Measurements from ENCODE around the gene ZNF22.

Gene ZNF22

DNA sequence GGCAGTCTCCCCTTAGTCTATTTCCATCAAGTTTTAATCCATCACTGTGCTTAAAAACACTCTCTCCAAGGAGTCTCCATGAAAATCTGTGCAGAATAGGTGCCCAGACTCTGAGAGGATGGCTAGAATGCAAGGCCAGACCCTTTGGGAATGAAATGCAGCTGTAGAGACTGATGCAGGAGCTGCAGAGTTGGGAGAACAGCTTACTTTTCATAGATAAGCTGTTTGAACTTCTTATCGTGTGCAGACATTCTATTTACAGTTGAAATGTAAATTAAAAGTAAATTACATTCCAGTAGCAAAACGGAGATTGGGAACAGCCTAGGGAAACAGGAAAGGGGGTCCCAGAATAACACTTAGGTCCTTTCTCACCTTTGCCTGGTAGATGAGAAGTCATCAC lies 14.9 kb downstream of the ZNF22 start:
- no peak for DNase-seq (ENCODE audit: low spot score)
- H3K9me3 ChIP-seq (ENCODE audit: severe bottlenecking), result no peaks in the 10 kb centered on the region
- H3K4me1 ChIP-seq (ENCODE audit: insufficient read depth, poor library complexity, severe bottlenecking), result no peaks in the 10 kb centered on the region
- ATAC-seq (ENCODE audit: low read depth), result no peak
- H3K4me3 ChIP-seq (ENCODE audit: severe bottlenecking), result no peak overlapping the region
- H3K27me3 ChIP-seq (ENCODE audit: insufficient read depth, poor library complexity, severe bottlenecking), result no peaks in the 10 kb centered on the region
- TF ChIP-seq, protein P1, sequence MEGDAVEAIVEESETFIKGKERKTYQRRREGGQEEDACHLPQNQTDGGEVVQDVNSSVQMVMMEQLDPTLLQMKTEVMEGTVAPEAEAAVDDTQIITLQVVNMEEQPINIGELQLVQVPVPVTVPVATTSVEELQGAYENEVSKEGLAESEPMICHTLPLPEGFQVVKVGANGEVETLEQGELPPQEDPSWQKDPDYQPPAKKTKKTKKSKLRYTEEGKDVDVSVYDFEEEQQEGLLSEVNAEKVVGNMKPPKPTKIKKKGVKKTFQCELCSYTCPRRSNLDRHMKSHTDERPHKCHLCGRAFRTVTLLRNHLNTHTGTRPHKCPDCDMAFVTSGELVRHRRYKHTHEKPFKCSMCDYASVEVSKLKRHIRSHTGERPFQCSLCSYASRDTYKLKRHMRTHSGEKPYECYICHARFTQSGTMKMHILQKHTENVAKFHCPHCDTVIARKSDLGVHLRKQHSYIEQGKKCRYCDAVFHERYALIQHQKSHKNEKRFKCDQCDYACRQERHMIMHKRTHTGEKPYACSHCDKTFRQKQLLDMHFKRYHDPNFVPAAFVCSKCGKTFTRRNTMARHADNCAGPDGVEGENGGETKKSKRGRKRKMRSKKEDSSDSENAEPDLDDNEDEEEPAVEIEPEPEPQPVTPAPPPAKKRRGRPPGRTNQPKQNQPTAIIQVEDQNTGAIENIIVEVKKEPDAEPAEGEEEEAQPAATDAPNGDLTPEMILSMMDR (IDR thresholded peaks at IDR 0.05; ENCODE audit: poor library complexity, severe bottlenecking), result no peak
- H3K36me3 ChIP-seq (ENCODE audit: low read depth), result no peaks in the 10 kb centered on the region
- H3K27ac ChIP-seq (ENCODE audit: poor library complexity, severe bottlenecking), result no peak overlapping the region

DNA sequence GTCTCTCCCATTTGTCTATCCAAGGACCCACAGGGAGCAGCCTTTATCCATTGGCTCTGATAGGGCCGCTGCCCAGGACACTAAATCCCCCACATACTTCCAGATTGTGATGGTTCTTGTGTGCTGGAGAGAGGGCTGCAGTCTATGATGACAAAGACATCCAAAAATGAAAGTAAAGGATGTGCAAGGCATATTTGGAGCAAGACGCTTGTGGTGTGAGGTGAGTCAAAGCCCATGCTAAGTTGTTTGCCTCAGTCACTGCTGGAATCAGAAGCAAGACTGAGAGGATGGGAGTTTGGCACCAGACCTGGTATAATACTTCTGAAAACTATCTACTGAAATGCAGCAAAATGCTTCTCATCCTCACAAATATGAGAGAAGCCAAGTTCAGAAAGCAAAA lies 22.7 kb downstream of the ZNF22 start:
- Histone ChIP-seq H3K36me3 (ENCODE audit: low read depth) (no peaks in the 10 kb centered on the region), H3K9me3 (ENCODE audit: severe bottlenecking) (no peaks in the 10 kb centered on the region), H3K27me3 (ENCODE audit: insufficient read depth, poor library complexity, severe bottlenecking) (no peaks in the 10 kb centered on the region), H3K4me3 (ENCODE audit: severe bottlenecking) (no peak overlapping the region), H3K4me1 (ENCODE audit: insufficient read depth, poor library complexity, severe bottlenecking) (no peaks in the 10 kb centered on the region), H3K27ac (ENCODE audit: poor library complexity, severe bottlenecking) (no peak overlapping the region)
- no peak for ATAC-seq (ENCODE audit: low read depth)
- DNase-seq (ENCODE audit: low spot score), result no peak
- TF ChIP-seq, protein P1 (IDR thresholded peaks at IDR 0.05; ENCODE audit: poor library complexity, severe bottlenecking), result no peak

DNA sequence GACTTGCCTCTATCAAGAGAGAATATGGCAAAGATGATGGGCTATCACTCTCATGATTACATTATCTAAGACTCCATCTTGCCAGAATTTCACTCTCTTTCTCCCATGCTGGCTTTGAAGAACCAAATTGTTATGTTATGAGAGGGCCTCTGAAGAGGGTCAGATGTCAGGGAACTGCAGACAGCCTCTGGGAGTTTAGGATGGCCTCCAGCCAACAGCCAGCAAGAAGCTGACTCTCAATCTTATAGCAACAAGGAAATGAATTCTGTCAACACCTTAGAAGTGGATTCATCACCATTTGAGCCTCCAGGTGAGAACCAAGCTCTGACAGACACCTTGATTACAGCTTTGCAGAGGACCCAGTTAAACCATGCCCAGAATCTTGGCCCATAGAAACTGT lies 33.6 kb downstream of the ZNF22 start:
- Histone ChIP-seq H3K4me3 (ENCODE audit: severe bottlenecking) (no peak overlapping the region), H3K4me1 (ENCODE audit: insufficient read depth, poor library complexity, severe bottlenecking) (no peaks in the 10 kb centered on the region), H3K27me3 (ENCODE audit: insufficient read depth, poor library complexity, severe bottlenecking) (no peaks in the 10 kb centered on the region), H3K9me3 (ENCODE audit: severe bottlenecking) (no peaks in the 10 kb centered on the region), H3K36me3 (ENCODE audit: low read depth) (no peaks in the 10 kb centered on the region), H3K27ac (ENCODE audit: poor library complexity, severe bottlenecking) (no peak overlapping the region)
- TF ChIP-seq, protein P1 (IDR thresholded peaks at IDR 0.05; ENCODE audit: poor library complexity, severe bottlenecking), result no peak
- DNase-seq (ENCODE audit: low spot score) (no peak), ATAC-seq (ENCODE audit: low read depth) (no peak)

GRCh38 chr10:45035673-45036072 lies 35.0 kb downstream of the ZNF22 start:
- ATAC-seq (ENCODE audit: low read depth) (no peak), DNase-seq (ENCODE audit: low spot score) (no peak)
- Histone ChIP-seq H3K4me1 (ENCODE audit: insufficient read depth, poor library complexity, severe bottlenecking) (no peaks in the 10 kb centered on the region), H3K9me3 (ENCODE audit: severe bottlenecking) (no peaks in the 10 kb centered on the region), H3K27ac (ENCODE audit: poor library complexity, severe bottlenecking) (no peak overlapping the region), H3K27me3 (ENCODE audit: insufficient read depth, poor library complexity, severe bottlenecking) (no peaks in the 10 kb centered on the region), H3K4me3 (ENCODE audit: severe bottlenecking) (no peak overlapping the region), H3K36me3 (ENCODE audit: low read depth) (no peaks in the 10 kb centered on the region)
- TF ChIP-seq, protein P1 (IDR thresholded peaks at IDR 0.05; ENCODE audit: poor library complexity, severe bottlenecking), result no peak

DNA sequence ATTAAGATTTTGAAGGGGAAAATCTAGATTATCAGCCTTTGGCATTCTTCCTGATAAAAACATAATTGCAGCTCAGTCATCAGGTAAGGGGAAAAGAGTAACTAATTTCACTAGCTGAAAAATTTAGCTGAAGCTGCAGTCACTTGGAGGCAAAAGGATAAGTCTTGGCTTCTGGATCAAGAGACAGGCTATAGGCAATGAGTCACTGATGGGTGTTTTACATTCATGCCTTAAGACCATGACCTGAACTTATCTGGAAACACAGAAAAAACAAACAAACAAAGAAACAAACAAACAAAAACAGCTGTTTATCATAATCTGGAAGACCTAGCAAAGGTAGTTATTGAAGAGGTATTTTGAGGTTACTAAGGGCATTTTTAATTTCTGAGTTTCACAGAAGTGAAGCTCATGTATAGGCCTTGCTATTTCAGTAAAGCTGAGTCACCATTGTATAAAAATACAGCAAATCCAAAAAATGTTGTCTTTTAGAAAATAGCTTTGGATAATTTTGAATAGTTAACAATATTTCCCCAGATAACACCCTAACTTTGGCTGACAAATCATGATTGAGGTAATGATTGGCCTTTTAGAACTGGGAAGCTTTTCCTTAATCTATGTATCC lies 40.3 kb downstream of the ZNF22 start:
- DNase-seq (ENCODE audit: low spot score) (no peak), ATAC-seq (ENCODE audit: low read depth) (no peak)

More for the DNA sequence above, 40.3 kb downstream of the ZNF22 start:
- Histone ChIP-seq H3K9me3 (ENCODE audit: severe bottlenecking) (no peaks in the 10 kb centered on the region), H3K36me3 (ENCODE audit: low read depth) (no peaks in the 10 kb centered on the region), H3K4me3 (ENCODE audit: severe bottlenecking) (no peak overlapping the region), H3K4me1 (ENCODE audit: insufficient read depth, poor library complexity, severe bottlenecking) (no peaks in the 10 kb centered on the region), H3K27me3 (ENCODE audit: insufficient read depth, poor library complexity, severe bottlenecking) (no peaks in the 10 kb centered on the region), H3K27ac (ENCODE audit: poor library complexity, severe bottlenecking) (no peak overlapping the region)
- TF ChIP-seq, protein P1 (IDR thresholded peaks at IDR 0.05; ENCODE audit: poor library complexity, severe bottlenecking), result no peak

Measured in RWPE2 (cell line).